GM19452 (cell line): ENCODE results near the gene GAS2L1.

Experiments used
- ATAC-seq: cut with Tn5 transposase; IDR thresholded peaks from one replicate; pipeline ENCODE4 v1.9.1; 2021; ENCODE audit not compliant: unreplicated experiment

Gene GAS2L1

GRCh38 chr22:29306175-29306834 lies at the start of gene GAS2L1:
Gene GAS2L1 (plus strand): TSS chr22:29306650. CDS start chr22:29308106, 1,456 bp downstream.
- no peak for ATAC-seq

GRCh38 chr22:29257751-29258181 lies 48.7 kb upstream of the GAS2L1 start:
- no peak for ATAC-seq

- no peak for ATAC-seq
Observed at GRCh38 chr22:29258407-29259252, 47.8 kb upstream of the GAS2L1 start.

GRCh38 chr22:29259253-29259899 lies 47.1 kb upstream of the GAS2L1 start:
- ATAC-seq: no peak

- no peak for ATAC-seq
Observed at GRCh38 chr22:29260031-29260560, 46.4 kb upstream of the GAS2L1 start.

- ATAC-seq: no peak
Observed at GRCh38 chr22:29260601-29261315, 45.7 kb upstream of the GAS2L1 start.

GRCh38 chr22:29263791-29264276 lies 42.6 kb upstream of the GAS2L1 start:
- no peak for ATAC-seq

- no peak for ATAC-seq
Observed at GRCh38 chr22:29265305-29265704, 41.1 kb upstream of the GAS2L1 start.

- no peak for ATAC-seq
Observed at GRCh38 chr22:29265929-29266328, 40.5 kb upstream of the GAS2L1 start.

- no peak for ATAC-seq
Observed at GRCh38 chr22:29266564-29267461, 39.6 kb upstream of the GAS2L1 start.

- no peak for ATAC-seq
Observed at GRCh38 chr22:29267462-29267857, 39.0 kb upstream of the GAS2L1 start.

- peak; percentile 78 for ATAC-seq
Observed at GRCh38 chr22:29267858-29268510, 38.5 kb upstream of the GAS2L1 start, which contains the start of the genes EWSR1 and RHBDD3. Gene EWSR1 (plus strand): TSS chr22:29268268. CDS start chr22:29268337, 69 bp downstream. Gene RHBDD3 (minus strand): TSS chr22:29267981. CDS start chr22:29265626, 2,355 bp downstream.

GRCh38 chr22:29268511-29269229 lies 37.8 kb upstream of the GAS2L1 start:
- ATAC-seq: peak; percentile 29

GRCh38 chr22:29269230-29269604 lies 37.2 kb upstream of the GAS2L1 start:
- ATAC-seq: no peak

- no peak for ATAC-seq
Observed at GRCh38 chr22:29269731-29270474, 36.5 kb upstream of the GAS2L1 start.

GRCh38 chr22:29270475-29271271 lies 35.8 kb upstream of the GAS2L1 start:
- no peak for ATAC-seq

- no peak for ATAC-seq
Observed at GRCh38 chr22:29272624-29273023, 33.8 kb upstream of the GAS2L1 start.
